Lung (tissue), 12 donors: ENCODE measurements around the gene TBC1D1. TPM values are rescaled to one million over a fixed set of nuclear protein-coding genes. Genes with fewer than 3 reads are reported as not detected.
A peak's percentile ranks its signal among the peaks of the same experiment; 100 is the strongest.

Source experiments
- ATAC-seq: fragments of 200-7000 bp; cut with Tn5 transposase; one replicate; pipeline ENCODE4 v1.9.1; 2020; ENCODE audit warnings: moderate number of reproducible peaks; ENCODE audit not compliant: insufficient read depth, low FRiP score
- DNase-seq, 3 donors: peaks; one replicate each; pipeline ENCODE4 v3.0.0-alpha.2; 2013 to 2017
- H3K27ac ChIP-seq, 2 donors: one replicate each; pipeline ENCODE4 v1.5.1; 2013; ENCODE audit warnings: mild to moderate bottlenecking in 2 of 2, moderate library complexity in 2 of 2, control low read depth in 1 of 2, inconsistent platforms in 1 of 2, low read depth in 1 of 2, low read length in 1 of 2
- H3K27me3 ChIP-seq, 3 donors: one replicate each; pipeline ENCODE4 v1.5.1; 2013; ENCODE audit warnings: low read length in 2 of 3; ENCODE audit not compliant: control insufficient read depth in 3 of 3, insufficient read depth in 3 of 3
- H3K36me3 ChIP-seq, 4 donors: one replicate each; pipeline ENCODE4 v1.5.1; 2013; ENCODE audit warnings: low read length in 4 of 4, mild to moderate bottlenecking in 1 of 4, moderate library complexity in 1 of 4; ENCODE audit not compliant: control insufficient read depth in 4 of 4, insufficient read depth in 4 of 4
- H3K4me1 ChIP-seq, 5 donors: one replicate each; pipeline ENCODE4 v1.5.1; 2013; ENCODE audit warnings: low read length in 5 of 5, mild to moderate bottlenecking in 2 of 5, moderate library complexity in 1 of 5; ENCODE audit not compliant: control insufficient read depth in 5 of 5, insufficient read depth in 5 of 5
- H3K4me3 ChIP-seq: one replicate; pipeline ENCODE4 v1.5.1; 2013; ENCODE audit warnings: mild to moderate bottlenecking, control low read depth, moderate library complexity
- H3K9ac ChIP-seq, 2 donors: one replicate each; pipeline ENCODE4 v1.5.1; 2013; ENCODE audit warnings: low read length in 2 of 2, control low read depth in 1 of 2; ENCODE audit not compliant: insufficient read depth in 1 of 2
- H3K9me3 ChIP-seq, 4 donors: one replicate each; pipeline ENCODE4 v1.5.1; 2013; ENCODE audit warnings: low read length in 3 of 4, mild to moderate bottlenecking in 1 of 4, moderate library complexity in 1 of 4; ENCODE audit not compliant: control insufficient read depth in 4 of 4, insufficient read depth in 3 of 4
- CTCF ChIP-seq: IDR thresholded peaks from 2 replicates; pipeline ENCODE4 v1.5.1; 2012; ENCODE audit warnings: mild to moderate bottlenecking; ENCODE audit errors: control extremely low read depth, extremely low read depth
- WGBS, 2 donors: extraction: QIAGEN DNeasy Blood & Tissue Kit; methylation state at CpG; one replicate each; pipeline ENCODE4 v1.1.7; 2013; 5-methylcytosine and 5-hydroxymethylcytosine counted together
- polyA plus RNA-seq, 2 donors: library from polyadenylated mRNA; stranded (reverse); fragments of 200-250 nt; gene quantifications; one replicate each; pipeline ENCODE4 v1.2.1, GENCODE V29; 2013
- total RNA-seq, 2 donors: library from RNA; depleted of rRNA in 1 of 2; stranded (reverse); fragments of >200 nt in 1 of 2; gene quantifications; one replicate each; pipeline ENCODE4 v1.2.1, GENCODE V29; 2014 to 2021
- donor health status: control.
- donor health status: control.
- donor health status: Bipolar disorder and iron deficiency.
- donor health status: healthy.
- donor health status: DM: yes; HTN: yes; CAD: no.

TBC1D1 gene
- total and polyA plus RNA-seq, 4 donors = 23.6 to 71.1 (median 43.9) TPM

- Histone ChIP-seq H3K27ac (no peak overlapping the region), H3K27me3 (no peaks in the 10 kb centered on the region), H3K9ac (no peak overlapping the region), H3K4me1 (peaks cover 0 to 6% (median 0%) of the 10 kb centered on the region in 5 donors), H3K9me3 (no peaks in the 10 kb centered on the region), H3K4me3 (no peak overlapping the region), H3K36me3 (peaks cover 4 to 9% (median 6%) of the 10 kb centered on the region in 4 donors)
- TF ChIP-seq CTCF = no peak
- whole genome bisulfite sequencing, 2 donors = 83 to 84% methylated on average over 4 of the region's 4 CpGs
- ATAC-seq = no peak
- DNase-seq = no peak
Observed at GRCh38 chr4:38060829-38061431, 170.0 kb downstream of the TBC1D1 start.

- Histone ChIP-seq H3K27me3 (no peaks in the 10 kb centered on the region), H3K9ac (peak overlapping the region in 1 of 2 donors; percentile 76), H3K4me3 (no peak overlapping the region), H3K4me1 (peaks cover 0 to 6% (median 0%) of the 10 kb centered on the region in 5 donors), H3K27ac (peak overlapping the region in 1 of 2 donors; percentile 72), H3K36me3 (peaks cover 4 to 9% (median 7%) of the 10 kb centered on the region in 4 donors), H3K9me3 (no peaks in the 10 kb centered on the region)
- peak; percentile 84 for TF ChIP-seq CTCF
- ATAC-seq (no peak), DNase-seq (peak; percentile 83 to 93 (median 88))
- 15 to 27% methylated on average over 11 of the region's 11 CpGs for WGBS, 2 donors
Observed at GRCh38 chr4:38062088-38062775, 171.3 kb downstream of the TBC1D1 start.

GRCh38 chr4:38062776-38063097 lies 171.9 kb downstream of the TBC1D1 start:
- no peaks in the 10 kb centered on the region for H3K27me3 ChIP-seq
- H3K36me3 ChIP-seq = peaks cover 4 to 9% (median 7%) of the 10 kb centered on the region in 4 donors
- H3K9ac ChIP-seq = no peak overlapping the region
- no peak for TF ChIP-seq CTCF
- ATAC-seq (no peak), DNase-seq (no peak)
- WGBS, 2 donors = 62 to 76% methylated on average over 4 of the region's 4 CpGs
- peak overlapping the region in 1 of 2 donors; percentile 72 for H3K27ac ChIP-seq
- H3K4me3 ChIP-seq = no peak overlapping the region
- no peaks in the 10 kb centered on the region for H3K9me3 ChIP-seq
- H3K4me1 ChIP-seq = peaks cover 0 to 6% (median 0%) of the 10 kb centered on the region in 5 donors
